Inflammatory macrophage (primary cell): ENCODE data around the gene RFTN1.
A peak's percentile ranks its signal among the peaks of the same experiment; 100 is the strongest.

Source experiments
- DNase-seq, 2 donors: peaks; one replicate each; pipeline ENCODE4 v3.0.0-alpha.2; 2020 to 2022

Gene RFTN1

GRCh38 chr3:16298891-16299290 is 214.6 kb downstream of the RFTN1 start:
- DNase-seq: no peak

- no peak for DNase-seq
Measured at GRCh38 chr3:16297997-16298885, 215.3 kb downstream of the RFTN1 start.

- no peak for DNase-seq
Measured at GRCh38 chr3:16295298-16295890, 218.1 kb downstream of the RFTN1 start.

- DNase-seq: no peak
Measured at GRCh38 chr3:16294844-16295243, 218.7 kb downstream of the RFTN1 start.

- DNase-seq: peak in 1 of 2 donors; percentile 45
Measured at GRCh38 chr3:16290827-16291196, 222.7 kb downstream of the RFTN1 start.

- peak; percentile 64 to 68 for DNase-seq
Measured at GRCh38 chr3:16290007-16290826, 223.3 kb downstream of the RFTN1 start.

- DNase-seq: no peak
Measured at GRCh38 chr3:16289144-16289889, 224.2 kb downstream of the RFTN1 start.

- DNase-seq: no peak
Measured at GRCh38 chr3:16288664-16289063, 224.8 kb downstream of the RFTN1 start.

GRCh38 chr3:16286751-16287543 is 226.6 kb downstream of the RFTN1 start:
- DNase-seq: peak; percentile 29 to 53

- DNase-seq: no peak
Measured at GRCh38 chr3:16286161-16286560, 227.3 kb downstream of the RFTN1 start.

GRCh38 chr3:16284633-16285032 is 228.9 kb downstream of the RFTN1 start:
- no peak for DNase-seq

GRCh38 chr3:16280671-16281070 is 232.8 kb downstream of the RFTN1 start:
- no peak for DNase-seq

- DNase-seq: no peak
Measured at GRCh38 chr3:16279010-16279801, 234.3 kb downstream of the RFTN1 start.

GRCh38 chr3:16277471-16277870 is 236.0 kb downstream of the RFTN1 start:
- DNase-seq: no peak

- DNase-seq: no peak
Measured at GRCh38 chr3:16273867-16274266, 239.6 kb downstream of the RFTN1 start.

- no peak for DNase-seq
Measured at GRCh38 chr3:16272588-16272987, 240.9 kb downstream of the RFTN1 start.

- DNase-seq: no peak
Measured at GRCh38 chr3:16270855-16271254, 242.6 kb downstream of the RFTN1 start.

- no peak for DNase-seq
Measured at GRCh38 chr3:16266714-16267113, 246.8 kb downstream of the RFTN1 start.
